SH-SY5Y (cell line): ENCODE measurements around the gene ALX4.

Experiments used
- GATA2 ChIP-seq: IDR thresholded peaks from 2 replicates; pipeline ENCODE4 v1.6.1; 2011; ENCODE audit warnings: mild to moderate bottlenecking, low read depth, low read length
- GATA3 ChIP-seq: IDR thresholded peaks from 2 replicates; pipeline ENCODE4 v1.6.1; 2011; ENCODE audit warnings: low read depth, mild to moderate bottlenecking, low read length, moderate library complexity

GRCh38 chr11:44267006-44267749, 42.8 kb downstream of the ALX4 start:
- TF ChIP-seq GATA2: no peak
- no peak for TF ChIP-seq GATA3
